Measurements from ENCODE around the gene AHNAK2.

DNA sequence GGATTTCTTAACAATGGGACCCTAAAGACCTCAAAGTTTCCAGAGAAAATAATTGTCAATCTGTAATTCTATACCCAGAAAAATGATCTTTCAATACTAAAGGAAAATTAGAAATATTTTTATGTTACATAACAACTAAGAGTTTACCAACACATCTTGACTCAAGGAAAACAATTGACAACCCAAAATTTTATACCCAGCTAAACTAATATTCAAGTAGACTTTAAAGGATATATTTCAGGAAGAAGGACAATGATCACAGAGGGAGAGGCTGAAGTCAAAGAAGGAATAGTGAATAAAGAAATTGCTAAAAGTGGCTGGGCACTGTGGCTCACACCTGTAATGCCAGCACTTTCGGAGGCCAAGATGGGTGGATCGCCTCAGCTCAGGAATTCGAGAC is 66.1 kb downstream of the AHNAK2 start:
- no peak for TF ChIP-seq ZBTB7A (CRISPR knock-in tag; IDR thresholded peaks at IDR 0.05)
- TF ChIP-seq ZKSCAN8 (CRISPR knock-in tag; IDR thresholded peaks at IDR 0.05; ENCODE audit: borderline replicate concordance): no peak
- TF ChIP-seq MAZ (IDR thresholded peaks at IDR 0.05; ENCODE audit: borderline replicate concordance, low read depth, low read length): no peak
- TF ChIP-seq MAZ (CRISPR knock-in tag; IDR thresholded peaks at IDR 0.05; ENCODE audit: low read depth): no peak
- no peak for TF ChIP-seq BHLHE40 (IDR thresholded peaks at IDR 0.05; ENCODE audit: low read length)
- TF ChIP-seq, protein P1, sequence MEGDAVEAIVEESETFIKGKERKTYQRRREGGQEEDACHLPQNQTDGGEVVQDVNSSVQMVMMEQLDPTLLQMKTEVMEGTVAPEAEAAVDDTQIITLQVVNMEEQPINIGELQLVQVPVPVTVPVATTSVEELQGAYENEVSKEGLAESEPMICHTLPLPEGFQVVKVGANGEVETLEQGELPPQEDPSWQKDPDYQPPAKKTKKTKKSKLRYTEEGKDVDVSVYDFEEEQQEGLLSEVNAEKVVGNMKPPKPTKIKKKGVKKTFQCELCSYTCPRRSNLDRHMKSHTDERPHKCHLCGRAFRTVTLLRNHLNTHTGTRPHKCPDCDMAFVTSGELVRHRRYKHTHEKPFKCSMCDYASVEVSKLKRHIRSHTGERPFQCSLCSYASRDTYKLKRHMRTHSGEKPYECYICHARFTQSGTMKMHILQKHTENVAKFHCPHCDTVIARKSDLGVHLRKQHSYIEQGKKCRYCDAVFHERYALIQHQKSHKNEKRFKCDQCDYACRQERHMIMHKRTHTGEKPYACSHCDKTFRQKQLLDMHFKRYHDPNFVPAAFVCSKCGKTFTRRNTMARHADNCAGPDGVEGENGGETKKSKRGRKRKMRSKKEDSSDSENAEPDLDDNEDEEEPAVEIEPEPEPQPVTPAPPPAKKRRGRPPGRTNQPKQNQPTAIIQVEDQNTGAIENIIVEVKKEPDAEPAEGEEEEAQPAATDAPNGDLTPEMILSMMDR (CRISPR knock-in tag; IDR thresholded peaks at IDR 0.05): no peak
- TF ChIP-seq ZBTB3 (CRISPR knock-in tag; IDR thresholded peaks at IDR 0.05; ENCODE audit: borderline replicate concordance, low read depth): no peak
- no peak for TF ChIP-seq NCOR1 (IDR thresholded peaks at IDR 0.05; ENCODE audit: borderline replicate concordance, low read length)
